Activated gamma-delta T cell treated with anti-CD3 and anti-CD28 coated beads, Interleukin-2, amount 50 U/mL, for 16 hours (primary cell): ENCODE data around the gene B9D2.
"Not testable (repeated sequence)": the region's sequence is repeated elsewhere in the genome, so short reads cannot be mapped to it uniquely, and the experiment has no call there.

Experiments used
- DNase-seq: peaks from one replicate; pipeline ENCODE4 v3.0.0-alpha.2; 2020; ENCODE audit warnings: low read depth

B9D2 gene, protein sequence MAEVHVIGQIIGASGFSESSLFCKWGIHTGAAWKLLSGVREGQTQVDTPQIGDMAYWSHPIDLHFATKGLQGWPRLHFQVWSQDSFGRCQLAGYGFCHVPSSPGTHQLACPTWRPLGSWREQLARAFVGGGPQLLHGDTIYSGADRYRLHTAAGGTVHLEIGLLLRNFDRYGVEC

DNA sequence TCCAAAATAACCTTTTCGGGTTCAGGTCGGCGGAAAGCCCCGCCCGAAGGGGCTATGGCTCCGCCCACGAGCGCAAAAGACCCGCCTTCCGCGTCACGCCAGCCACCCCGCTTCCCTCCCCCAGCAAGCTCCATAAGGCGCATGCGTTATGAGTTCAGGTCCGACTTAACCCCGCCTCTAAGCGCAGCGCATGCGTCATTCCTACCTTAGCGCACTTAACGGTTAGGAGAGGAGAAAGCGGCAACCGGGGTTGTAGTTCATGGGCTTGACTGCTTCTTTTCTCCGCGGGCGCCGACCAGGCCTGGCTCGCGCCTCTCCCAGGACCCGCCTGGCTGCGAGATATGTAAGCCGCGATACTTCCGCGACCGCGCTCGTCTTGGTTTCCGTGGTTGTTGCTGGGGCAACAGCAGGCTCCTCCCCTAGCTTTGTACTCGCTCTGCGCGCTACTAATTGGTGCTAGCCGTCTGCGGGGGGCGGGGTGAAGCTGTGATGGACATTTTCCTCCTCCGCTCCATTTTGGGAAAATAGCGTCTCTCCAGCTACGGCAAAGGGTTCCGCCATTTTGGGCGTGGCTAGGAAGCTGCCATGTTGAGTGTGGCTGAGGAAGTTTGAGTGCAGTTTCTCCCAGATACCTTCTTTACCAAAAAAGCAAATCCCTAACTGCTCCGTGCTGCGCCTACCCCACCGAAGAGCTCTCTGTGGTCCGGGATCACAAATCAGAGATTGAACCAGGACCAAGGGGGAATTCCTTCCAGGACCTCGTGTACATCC lies at the start of gene B9D2:
Gene B9D2 (minus strand): TSS at position 397 of the 771 bp plus-strand sequence. CDS start 630 bp downstream, outside the sequence.
- DNase-seq = peak; percentile 95

DNA sequence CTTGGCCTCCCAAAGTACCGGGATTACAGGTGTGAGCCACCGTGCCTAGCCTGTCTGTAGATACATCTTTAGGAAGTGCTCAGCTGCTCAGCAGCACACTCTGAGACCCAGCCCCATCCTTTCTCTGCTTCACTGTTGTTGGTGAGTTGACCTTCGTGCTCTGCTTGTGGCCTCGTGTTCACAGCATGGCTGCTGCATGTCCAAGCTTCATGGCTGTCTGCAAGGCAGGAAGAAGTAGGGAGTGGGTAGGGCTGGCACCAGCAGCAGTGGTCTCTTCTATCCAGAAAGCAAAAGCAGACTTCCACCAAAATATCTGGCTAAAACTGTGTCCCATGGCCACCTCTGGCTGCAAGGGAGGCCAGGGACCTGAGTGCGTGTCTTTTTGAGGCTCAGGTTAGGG lies 49.0 kb upstream of the B9D2 start:
- no peak for DNase-seq

DNA sequence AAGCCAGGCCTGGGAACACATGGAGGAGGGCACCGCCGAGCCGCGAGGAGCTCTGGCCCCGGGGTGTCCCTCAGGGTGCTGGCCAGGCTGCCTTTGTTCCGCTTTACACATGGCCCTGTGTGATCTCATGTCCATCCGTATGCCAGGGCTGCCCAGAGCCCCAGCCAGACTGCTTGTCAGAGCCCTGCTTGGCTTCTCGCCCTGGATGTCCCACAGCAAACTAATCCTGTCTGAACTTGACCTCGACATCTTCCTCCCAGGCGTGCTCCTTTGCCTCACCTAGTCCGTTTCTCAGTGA lies 48.0 kb upstream of the B9D2 start:
- DNase-seq = no peak

DNA sequence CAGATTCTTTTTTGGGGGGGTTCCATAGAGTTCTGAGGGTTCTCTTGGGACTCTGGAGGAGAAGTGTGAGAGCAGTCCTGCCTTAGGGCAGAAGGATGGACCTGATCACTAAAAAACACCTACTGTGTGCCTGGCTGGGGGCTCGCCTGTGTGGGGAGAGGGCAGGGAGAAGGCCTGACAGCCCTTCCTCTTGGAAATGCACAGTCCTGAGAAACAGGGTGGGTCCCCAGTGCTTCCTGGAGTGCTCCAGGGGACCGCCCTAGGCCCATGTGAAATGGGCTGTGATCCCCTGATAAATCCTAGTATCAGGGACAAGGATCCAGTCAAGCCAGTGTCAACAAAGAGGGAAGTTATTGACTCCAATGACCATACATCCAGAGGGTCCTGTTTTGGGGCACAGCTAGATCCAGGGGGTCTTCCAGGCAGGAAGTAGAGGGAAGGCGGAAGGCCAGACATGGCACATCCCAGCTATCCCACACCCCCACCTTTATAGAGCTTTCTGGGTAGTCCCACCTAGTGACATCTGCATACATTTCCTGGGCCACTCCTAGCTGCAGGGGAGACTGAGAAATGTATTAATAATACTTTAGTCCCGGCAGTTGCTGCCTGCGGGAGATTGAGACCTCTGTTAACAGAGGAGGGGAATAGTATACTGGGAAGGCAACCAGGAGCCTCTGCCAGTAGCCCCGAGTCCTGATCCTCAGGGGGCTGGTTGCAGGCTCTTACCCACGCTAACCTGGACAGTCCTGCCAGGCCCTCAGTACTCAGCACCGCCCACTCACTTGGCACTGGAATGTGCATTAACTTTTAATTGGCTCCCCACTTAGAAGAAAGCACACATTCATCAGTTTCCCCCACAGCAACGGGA lies 47.4 kb upstream of the B9D2 start:
- no peak for DNase-seq

DNA sequence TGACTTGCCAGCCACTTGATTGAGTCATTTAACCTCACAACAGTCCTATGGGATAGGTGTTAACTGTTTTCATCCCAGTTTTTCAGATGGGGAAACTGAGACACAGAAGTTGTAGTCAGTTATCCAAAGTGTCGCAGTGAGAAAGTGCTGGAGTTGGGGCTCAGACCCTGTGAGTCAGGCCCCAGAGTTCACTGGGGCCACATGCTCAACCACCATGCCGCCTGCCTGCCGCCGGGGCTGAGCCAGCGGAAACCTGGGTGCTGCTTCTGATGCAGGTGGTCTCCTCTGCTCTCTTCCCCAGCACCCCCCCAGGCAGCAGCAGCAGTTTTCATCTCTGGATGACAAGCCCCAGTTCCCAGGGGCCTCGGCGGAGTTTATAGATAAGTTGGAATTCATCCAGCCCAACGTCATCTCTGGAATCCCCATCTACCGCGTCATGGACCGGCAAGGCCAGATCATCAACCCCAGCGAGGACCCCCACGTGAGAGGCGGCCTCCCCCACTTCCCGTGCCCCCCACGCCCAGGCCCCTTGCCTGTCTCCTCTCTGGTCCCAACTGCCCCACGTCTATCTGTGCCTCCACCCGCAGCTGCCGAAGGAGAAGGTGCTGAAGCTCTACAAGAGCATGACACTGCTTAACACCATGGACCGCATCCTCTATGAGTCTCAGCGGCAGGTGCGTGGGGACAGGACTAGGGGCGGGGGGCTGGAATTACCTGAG lies 46.5 kb upstream of the B9D2 start:
- no peak for DNase-seq

DNA sequence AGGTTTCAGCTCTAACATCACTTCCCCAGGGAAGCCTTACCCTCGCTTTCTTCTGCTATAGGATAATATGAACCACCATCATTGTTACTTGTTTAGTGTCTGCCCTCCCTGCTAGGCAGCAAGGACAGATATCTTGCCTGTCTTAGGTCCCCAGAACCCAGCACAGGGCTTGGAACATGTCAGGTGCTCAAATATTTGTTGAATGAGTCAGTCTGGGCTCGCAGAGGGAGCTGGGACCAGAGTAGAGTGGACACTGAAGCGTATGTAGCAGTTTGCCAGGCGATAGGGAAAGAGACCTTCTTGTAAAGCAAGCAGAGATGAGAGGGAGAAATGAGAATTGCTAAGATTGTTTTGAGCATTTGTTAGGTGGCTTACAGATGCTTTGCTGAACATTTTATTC lies 45.3 kb upstream of the B9D2 start:
- no peak for DNase-seq

DNA sequence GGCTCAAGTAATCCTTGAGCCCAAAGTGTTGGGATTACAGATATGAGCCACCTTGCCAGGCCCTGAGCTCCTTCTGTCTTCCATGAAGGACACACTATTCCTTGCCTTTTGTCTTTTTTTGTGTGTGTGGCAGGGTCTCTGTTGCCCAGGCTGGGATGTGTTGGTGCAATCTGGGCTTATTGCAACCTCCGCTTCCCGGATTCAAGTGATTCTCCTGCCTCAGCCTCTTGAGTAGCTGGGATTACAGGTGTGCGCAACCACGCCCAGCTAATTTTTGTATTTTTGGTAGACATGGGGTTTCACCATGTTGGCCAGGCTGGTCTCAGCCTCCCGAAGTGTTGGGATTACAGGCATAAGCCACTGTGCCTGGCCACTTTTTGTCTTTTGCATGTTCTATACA lies 44.9 kb upstream of the B9D2 start:
- not testable (repeated sequence) for DNase-seq

DNA sequence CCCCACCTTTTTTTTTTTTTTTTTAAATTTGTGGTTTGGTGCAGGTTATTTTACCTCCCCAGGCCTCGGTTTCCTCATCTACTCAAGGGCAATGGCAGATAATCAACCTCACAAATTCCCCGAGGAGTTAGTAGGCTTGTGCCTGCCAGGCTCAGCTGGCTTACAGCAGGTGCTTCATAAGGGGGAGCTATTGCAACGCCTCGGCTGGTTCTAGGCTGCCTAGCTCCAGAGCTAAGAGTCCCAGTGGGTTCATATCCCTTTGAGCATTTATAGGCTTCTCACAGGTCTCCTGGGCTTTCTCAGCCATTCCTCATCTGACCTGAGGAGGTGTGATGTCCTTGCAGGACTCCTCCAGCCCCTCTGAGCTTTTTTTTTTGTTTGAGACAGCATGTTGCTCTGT lies 44.3 kb upstream of the B9D2 start:
- DNase-seq = no peak

DNA sequence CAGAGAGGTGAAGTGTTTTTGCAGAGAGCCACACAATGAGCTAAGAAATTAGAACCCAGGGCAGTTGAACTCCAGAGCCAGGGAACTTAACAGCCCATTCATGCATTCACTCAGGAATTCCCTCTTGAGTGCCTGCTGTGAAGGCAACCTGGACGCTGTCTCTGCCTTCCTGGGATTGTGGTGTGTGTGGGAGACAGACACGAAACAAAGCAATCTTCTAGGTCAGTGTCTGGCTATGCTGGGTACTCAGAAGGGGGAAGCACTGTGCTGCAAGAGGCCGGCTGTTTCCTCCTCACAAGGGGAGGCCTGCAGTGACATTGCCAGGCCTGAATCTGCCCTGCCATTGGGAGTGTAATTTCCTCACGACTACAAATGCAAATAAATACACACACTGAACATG lies 43.3 kb upstream of the B9D2 start:
- no peak for DNase-seq

DNA sequence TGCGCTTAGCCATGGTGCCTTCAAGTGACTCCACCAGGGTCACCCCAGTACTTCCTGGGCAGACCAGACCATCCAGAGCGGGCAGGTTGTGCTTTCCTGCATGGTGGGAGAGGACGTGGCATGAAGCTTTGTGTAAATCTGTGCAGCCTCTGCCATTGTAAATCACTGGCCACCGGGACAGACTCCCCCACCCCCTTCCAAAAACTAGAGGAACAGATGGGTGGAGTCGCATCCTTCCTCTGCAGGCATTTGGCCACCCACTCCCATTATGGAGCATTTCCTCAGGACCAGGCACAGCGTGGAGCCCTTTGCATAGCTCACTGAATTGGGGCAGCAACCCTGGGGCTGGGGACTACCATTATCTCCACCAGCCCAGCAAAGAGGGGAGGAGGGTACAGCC lies 41.8 kb upstream of the B9D2 start:
- DNase-seq = no peak

DNA sequence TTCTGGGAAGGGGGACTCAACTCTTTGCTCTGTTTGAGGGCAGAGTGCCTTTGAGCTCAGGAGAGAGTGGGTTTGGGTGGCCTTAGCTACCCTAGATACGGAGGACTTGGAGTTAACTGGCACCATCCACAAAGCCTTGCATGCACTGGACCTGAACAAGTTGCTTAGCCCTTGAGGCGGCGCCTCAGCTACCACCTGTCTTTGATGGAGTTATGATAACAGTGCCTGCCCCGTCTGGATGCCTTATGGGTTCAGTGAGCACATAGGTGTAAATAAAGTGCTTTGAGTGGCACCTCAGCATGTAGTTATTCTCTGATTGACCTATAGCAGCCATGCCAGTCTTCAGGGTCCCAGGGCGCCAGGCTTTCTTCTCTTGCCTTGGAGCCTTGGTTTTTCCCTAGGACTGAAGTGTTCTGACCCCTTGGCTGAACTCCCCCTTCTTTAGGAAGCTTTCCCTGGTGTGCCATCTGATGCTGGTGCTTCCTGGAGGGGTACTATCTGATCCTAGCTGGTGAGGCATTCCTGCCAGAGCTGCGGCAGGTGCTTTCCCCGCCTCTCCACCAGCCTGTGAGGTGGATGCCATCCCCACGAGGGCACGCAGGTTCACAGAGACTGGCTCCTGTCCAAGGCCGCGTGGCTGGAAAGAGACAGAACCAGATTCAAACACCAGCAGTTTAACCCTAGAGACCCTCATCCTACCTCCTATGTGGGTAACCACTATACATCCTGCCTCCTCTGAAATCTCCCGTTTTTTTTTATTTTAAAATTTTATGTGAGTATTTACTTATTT lies 39.4 kb upstream of the B9D2 start:
- no peak for DNase-seq

DNA sequence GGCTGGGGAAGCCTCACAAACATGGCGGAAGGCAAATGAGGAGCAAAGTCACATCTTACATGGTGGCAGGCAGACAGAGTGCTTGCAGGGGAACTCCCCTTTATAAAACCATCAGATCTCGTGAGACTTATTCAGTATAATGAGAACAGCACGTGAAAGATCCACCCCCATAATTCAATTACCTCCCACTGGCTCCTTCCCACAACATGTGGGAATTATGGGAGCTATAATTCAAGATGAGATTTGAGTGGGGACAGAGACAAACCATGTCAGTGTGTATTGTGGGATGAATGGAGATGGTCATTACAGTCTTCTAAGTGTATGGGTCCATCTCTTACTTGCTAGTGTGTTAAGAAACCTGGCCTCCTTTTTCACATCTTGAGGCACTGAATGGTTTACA lies 38.1 kb upstream of the B9D2 start:
- DNase-seq = no peak

DNA sequence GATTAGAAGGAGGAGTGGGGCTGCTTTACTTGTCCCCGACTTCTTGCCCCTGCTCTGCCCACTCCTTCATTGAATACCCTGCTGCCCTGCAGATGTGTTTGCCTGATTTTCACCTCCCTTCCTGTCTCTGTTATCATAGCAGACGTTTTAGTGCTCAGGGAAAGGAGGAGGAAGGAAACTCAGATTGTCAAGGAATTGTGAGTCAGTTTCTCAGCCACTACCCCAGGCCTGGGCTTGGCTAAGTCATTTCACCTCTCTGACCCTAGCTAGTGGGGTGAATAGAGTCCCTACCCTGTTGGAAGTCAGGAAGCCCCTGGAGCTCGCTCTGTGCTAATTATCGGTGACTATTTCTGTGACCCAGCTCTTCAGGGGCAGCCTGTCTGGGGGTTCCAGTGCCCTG lies 37.5 kb upstream of the B9D2 start:
- DNase-seq = no peak

DNA sequence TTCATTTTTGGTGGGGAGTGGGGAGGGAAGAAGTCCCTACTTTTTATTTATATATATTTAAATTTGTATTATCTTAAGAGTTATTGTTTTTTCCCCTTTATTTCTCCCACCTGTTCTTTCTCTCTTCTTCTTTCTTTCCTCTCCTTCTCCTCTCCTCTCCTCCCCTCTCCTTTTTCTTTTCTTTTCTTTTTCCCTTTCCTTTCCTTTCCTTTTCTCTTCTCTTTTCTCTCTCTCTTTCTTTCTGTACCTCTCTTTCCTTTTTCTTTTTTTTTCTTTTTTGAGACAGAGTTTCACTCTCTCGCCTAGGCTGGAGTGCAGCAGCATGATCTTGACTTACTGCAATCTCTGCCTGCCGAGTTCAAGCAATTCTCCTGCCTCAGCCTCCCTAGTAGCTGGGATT lies 35.6 kb upstream of the B9D2 start:
- no peak for DNase-seq

DNA sequence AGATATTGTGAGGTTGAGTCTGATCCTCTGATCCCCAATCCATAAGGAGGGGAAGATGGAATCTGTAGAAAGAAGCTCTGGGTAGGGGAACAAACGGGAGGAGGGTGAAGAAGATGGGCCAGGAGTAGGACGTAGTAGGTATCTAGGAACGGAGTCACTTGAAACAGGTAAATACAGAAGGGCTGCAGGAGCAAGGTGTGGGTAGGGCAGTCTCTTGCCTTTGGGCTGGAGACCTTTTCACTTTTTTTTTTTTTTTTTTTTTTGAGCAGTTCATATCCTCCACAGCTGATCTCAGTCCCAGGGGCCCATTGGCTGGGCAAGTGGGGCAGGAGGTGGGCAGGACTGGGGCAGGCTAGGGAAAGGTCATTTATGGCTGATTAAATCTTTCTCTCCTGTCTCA lies 35.1 kb upstream of the B9D2 start:
- DNase-seq = no peak

DNA sequence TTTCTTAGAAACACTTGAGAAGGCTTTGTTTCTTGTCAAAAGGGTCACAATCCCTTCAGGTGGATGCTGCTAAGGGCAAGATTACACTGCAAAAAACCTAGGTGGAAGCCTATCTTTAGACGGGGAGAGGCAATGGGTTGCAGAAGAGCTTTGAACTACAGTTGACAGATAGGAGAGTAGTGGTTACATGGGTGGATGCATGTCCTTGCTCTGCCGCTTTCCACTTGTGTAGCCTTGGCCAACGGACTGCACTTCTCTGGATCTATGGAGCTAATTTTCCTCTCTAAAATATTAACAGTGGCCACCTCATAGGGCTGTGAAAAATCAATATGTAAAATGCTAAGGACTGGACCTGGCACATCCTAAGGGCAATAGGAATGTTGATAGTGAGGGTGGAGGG lies 34.6 kb upstream of the B9D2 start:
- DNase-seq = no peak

DNA sequence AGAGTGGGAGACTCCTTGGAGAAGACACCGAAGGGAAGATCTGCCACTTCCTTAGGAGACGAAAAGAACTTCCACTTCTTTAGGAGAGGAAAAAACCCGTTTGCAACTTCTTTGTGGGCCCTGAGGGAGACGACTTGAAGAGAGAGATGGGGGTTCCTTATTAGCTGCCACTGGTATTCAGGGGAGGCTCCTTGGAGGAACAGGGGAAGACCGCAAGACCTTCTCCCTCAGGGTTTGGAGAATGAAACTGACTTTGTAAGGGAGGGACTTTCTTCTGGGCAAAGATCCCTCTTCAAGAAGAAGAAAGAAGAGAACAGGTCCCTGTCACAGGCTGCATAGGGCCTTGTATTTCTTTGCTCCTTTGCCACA lies 34.1 kb upstream of the B9D2 start:
- DNase-seq = no peak

DNA sequence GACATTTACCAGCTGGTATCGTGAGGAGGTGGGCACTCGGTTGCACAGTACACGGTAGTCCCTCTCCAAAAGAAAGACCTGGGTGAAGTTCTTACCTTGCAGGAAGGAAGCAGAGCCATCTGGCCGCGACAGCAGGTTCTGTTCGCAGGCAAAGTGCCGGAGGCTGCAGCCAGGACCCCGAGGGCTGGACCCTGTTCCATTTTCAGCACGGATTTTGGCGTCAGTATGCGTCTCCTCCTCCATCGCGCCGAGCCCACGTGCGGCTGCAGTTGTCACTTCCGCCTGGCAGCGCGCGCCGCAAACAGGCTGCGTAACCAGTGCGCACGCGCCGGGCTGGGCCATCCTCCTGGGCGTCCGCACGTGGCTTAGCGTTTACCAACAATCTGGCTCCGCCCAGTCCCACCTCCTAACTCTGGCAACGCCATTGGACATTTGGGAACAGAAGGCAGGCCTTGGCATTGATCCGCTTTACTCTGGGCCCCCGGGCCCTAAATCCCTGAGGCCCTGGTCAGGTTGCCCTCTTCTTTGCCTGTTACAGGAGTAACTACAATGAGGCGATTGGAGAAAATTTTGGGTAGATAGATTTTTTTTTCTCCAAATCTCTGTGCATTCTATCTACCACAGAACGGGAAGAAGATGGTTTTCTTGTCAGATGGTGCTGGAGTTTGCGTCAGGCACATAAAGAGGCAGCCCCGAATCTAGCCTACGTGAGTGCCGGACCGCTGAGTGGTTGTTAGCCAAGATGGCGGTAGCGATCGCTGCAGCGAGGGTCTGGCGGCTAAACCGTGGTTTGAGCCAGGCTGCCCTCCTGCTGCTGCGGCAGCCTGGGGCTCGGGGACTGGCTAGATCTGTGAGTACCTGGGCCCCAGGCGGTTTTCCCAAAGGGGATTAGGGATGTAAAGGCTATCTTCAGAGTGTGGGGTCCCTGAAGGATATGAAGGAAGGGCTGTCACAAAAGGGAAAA lies 33.4 kb upstream of the B9D2 start, which contains the start of the genes BCKDHA and EXOSC5:
Gene BCKDHA (plus strand): TSS at position 733 of the 964 bp plus-strand sequence. CDS start 10 bp downstream, at position 743.
Gene EXOSC5 (minus strand): TSS at position 274 of the 964 bp plus-strand sequence. CDS start 31 bp downstream, at position 243.
- peak; percentile 99 for DNase-seq

DNA sequence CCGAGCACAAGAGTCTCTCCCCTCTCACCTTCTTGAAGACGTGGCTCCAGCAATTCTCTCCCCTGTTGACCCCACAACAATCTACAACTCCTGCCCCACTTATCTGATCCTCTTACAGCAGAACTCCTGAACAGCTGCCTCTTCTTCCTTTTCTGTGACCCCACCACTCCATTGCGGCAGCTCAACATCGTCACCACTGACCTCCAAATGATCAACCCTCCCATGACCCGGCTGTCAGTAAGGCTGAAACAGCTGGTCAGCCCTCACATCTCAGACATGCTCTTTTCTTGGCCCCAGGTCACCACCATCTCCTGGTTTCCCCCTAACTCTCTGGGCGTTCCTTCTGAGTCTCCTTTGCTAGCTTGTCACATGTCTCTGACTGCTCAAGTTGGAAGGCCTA lies 31.4 kb upstream of the B9D2 start:
- no peak for DNase-seq

DNA sequence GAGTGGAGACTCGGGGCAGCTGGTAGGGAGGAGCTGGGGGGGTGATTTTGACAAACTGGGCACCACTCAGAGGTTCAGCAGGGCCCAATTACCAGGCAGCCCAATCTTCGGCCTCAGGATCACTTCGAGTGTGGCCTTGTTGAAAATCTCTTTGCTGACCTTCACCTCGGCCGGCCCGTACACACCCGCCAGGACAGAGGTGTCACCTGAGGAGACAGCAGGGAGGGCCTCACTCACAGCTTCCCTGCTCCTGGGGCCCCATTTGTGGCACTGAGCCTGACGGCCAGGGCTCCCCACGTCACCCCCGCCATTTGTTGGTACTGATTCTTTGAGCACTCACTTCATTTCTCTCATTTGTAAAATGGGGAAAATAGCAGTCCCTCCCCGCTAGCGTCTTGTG lies 28.8 kb upstream of the B9D2 start:
- no peak for DNase-seq
